ENCODE measurements around the gene VWCE. TPM values are rescaled to one million over a fixed set of nuclear protein-coding genes. Genes with fewer than 3 reads are reported as not detected.

The VWCE gene
- total RNA-seq, 1 experiment from 2014 or later = 21.9 TPM

GRCh38 chr11:61259363-61259762, 35.8 kb downstream of the VWCE start (continued):
- TF ChIP-seq E2F4 (CRISPR knock-in tag; IDR thresholded peaks at IDR 0.05; ENCODE audit: borderline replicate concordance, low read depth) = no peak

GRCh38 chr11:61258546-61258945, 36.6 kb downstream of the VWCE start:
- TF ChIP-seq ZNF281 (CRISPR knock-in tag; IDR thresholded peaks at IDR 0.05) = no peak
- TF ChIP-seq FOXP1 (CRISPR knock-in tag; IDR thresholded peaks at IDR 0.05; ENCODE audit: borderline replicate concordance) = no peak
- TF ChIP-seq CTCF (IDR thresholded peaks at IDR 0.05) = no peak
- no peak for TF ChIP-seq EMX1 (CRISPR knock-in tag; IDR thresholded peaks at IDR 0.05)
- no peak for TF ChIP-seq STAT6 (CRISPR knock-in tag; conservative IDR thresholded peaks at IDR 0.05; ENCODE audit: low read depth)
- no peak for TF ChIP-seq RORB (CRISPR knock-in tag; IDR thresholded peaks at IDR 0.05)
- TF ChIP-seq ZNF138 (CRISPR knock-in tag; conservative IDR thresholded peaks at IDR 0.05) = no peak
- no peak for TF ChIP-seq JUN (CRISPR knock-in tag; IDR thresholded peaks at IDR 0.05)
- no peak for TF ChIP-seq ZNF396 (CRISPR knock-in tag; IDR thresholded peaks at IDR 0.05; ENCODE audit: borderline replicate concordance)
- TF ChIP-seq NFATC4 (CRISPR knock-in tag; IDR thresholded peaks at IDR 0.05) = no peak
- TF ChIP-seq IRF1 (CRISPR knock-in tag; IDR thresholded peaks at IDR 0.05) = no peak
- no peak for TF ChIP-seq PREB (CRISPR knock-in tag; IDR thresholded peaks at IDR 0.05; ENCODE audit: borderline replicate concordance)
- no peak for TF ChIP-seq ETV6 (CRISPR knock-in tag; IDR thresholded peaks at IDR 0.05)
- TF ChIP-seq SOX15 (CRISPR knock-in tag; IDR thresholded peaks at IDR 0.05) = no peak
- TF ChIP-seq ZSCAN18 (CRISPR knock-in tag; IDR thresholded peaks at IDR 0.05) = no peak
- 0 out of 2 replicates have a peak, but pooled peaks cover 3% of the 10 kb centered on the region for H3K4me1 Mint-ChIP-seq
- no peaks in the 10 kb centered on the region for H3K9me3 Mint-ChIP-seq
- ATAC-seq = no peak
- H3K27ac Mint-ChIP-seq = no peak overlapping the region
- peaks cover 7% of the 10 kb centered on the region; the same call in 1 of the 2 replicates for H3K36me3 Mint-ChIP-seq
- DNase-seq (ENCODE audit: low spot score) = no peak
- CTCF ChIA-PET = interaction anchor here (1.3 kb wide), 1 partner anchor 36 kb away, joined by 4 read pairs; the partner anchor contains the start of gene VWCE
- H3K4me3 Mint-ChIP-seq = no peak overlapping the region
- POLR2A ChIA-PET = no interaction called here
- no peaks in the 10 kb centered on the region for H3K27me3 Mint-ChIP-seq (ENCODE audit: low read depth)

Measured in WTC11 (cell line).